SJCRH30 (cell line): ENCODE data around the gene GRK5. TPM values are rescaled to one million over a fixed set of nuclear protein-coding genes. Genes with fewer than 3 reads are reported as not detected.
A peak's percentile ranks its signal among the peaks of the same experiment; 100 is the strongest.

Experiments
- DNase-seq, 2 experiments: peaks; one replicate each; pipeline ENCODE4 v3.0.0-alpha.2; 2015 to 2020
- H3K27ac ChIP-seq: fragments of 250-450 bp; sonication (Bioruptor Pico); 2 replicates; pipeline ENCODE4 v1.5.1; 2020; ENCODE audit warnings: mild to moderate bottlenecking, moderate library complexity
- H3K27me3 ChIP-seq: fragments of 250-450 bp; sonication (Bioruptor Pico); 2 replicates; pipeline ENCODE4 v1.5.1; 2020; ENCODE audit warnings: mild to moderate bottlenecking, moderate library complexity
- H3K36me3 ChIP-seq: fragments of 250-450 bp; sonication (Bioruptor Pico); 2 replicates; pipeline ENCODE4 v1.5.1; 2020; ENCODE audit warnings: mild to moderate bottlenecking, moderate library complexity
- H3K4me1 ChIP-seq: fragments of 250-450 bp; sonication (Bioruptor Pico); 2 replicates; pipeline ENCODE4 v1.5.1; 2020; ENCODE audit warnings: mild to moderate bottlenecking, moderate library complexity
- H3K4me3 ChIP-seq: fragments of 250-450 bp; sonication (Bioruptor Pico); 2 replicates; pipeline ENCODE4 v1.5.1; 2020; ENCODE audit warnings: mild to moderate bottlenecking, moderate library complexity
- H3K9me3 ChIP-seq: fragments of 250-450 bp; sonication (Bioruptor Pico); replicated peaks from 2 replicates; pipeline ENCODE4 v1.5.1; 2020; ENCODE audit warnings: mild to moderate bottlenecking, moderate library complexity
- total RNA-seq: library from RNA; depleted of rRNA; stranded (reverse); fragments of >200 nt; shearing (Covaris generic); gene quantifications from 2 replicates; pipeline ENCODE4 v1.2.3, GENCODE V29; 2014

Gene GRK5
- total RNA-seq, 1 experiment from 2014 or later: 4.4 TPM

GRCh38 chr10:119290301-119291048 lies 83.1 kb downstream of the GRK5 start:
- Histone ChIP-seq H3K4me3 (no peak overlapping the region), H3K27me3 (no peaks in the 10 kb centered on the region), H3K27ac (no peak overlapping the region), H3K4me1 (peaks cover 7% of the 10 kb centered on the region; the same call in 1 of the 2 replicates), H3K9me3 (no peaks in the 10 kb centered on the region), H3K36me3 (no peaks in the 10 kb centered on the region)
- no peak for DNase-seq

- peaks cover 3% of the 10 kb centered on the region; the same call in 1 of the 2 replicates for H3K4me1 ChIP-seq
- no peaks in the 10 kb centered on the region for H3K27me3 ChIP-seq
- no peak overlapping the region for H3K27ac ChIP-seq
- no peaks in the 10 kb centered on the region for H3K36me3 ChIP-seq
- no peak overlapping the region for H3K4me3 ChIP-seq
- no peaks in the 10 kb centered on the region for H3K9me3 ChIP-seq
- DNase-seq: no peak
These were observed 84.0 kb downstream of the GRK5 start for GRCh38 chr10:119291223-119291900.

GRCh38 chr10:119292968-119293760 lies 85.8 kb downstream of the GRK5 start:
- H3K27ac ChIP-seq: no peak overlapping the region
- no peak overlapping the region for H3K4me3 ChIP-seq
- H3K9me3 ChIP-seq: no peaks in the 10 kb centered on the region
- DNase-seq: no peak
- H3K27me3 ChIP-seq: no peaks in the 10 kb centered on the region
- H3K4me1 ChIP-seq: peaks cover 3% of the 10 kb centered on the region; the same call in 1 of the 2 replicates
- H3K36me3 ChIP-seq: no peaks in the 10 kb centered on the region

DNA sequence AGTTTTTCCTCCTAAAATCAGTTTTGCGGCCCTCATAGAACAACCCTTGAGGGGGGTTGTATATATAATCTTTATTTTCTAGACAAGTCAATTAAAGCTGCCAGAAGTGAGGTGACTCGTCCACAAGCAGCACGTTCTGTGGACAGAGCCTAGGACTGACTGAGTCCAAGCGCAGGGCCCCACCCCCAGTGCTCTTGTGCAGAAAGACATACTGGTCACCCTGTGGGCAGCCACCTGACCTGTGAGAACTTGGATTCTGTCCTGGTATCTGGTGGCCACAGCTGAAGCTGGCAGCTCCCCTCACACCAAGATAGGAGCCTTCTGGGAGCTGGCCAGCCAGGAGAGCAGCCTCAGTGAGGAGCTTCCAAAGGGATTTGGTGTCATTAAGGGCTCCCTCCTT lies 89.3 kb downstream of the GRK5 start:
- H3K27me3 ChIP-seq: no peaks in the 10 kb centered on the region
- no peak overlapping the region for H3K4me3 ChIP-seq
- DNase-seq: no peak
- H3K9me3 ChIP-seq: no peaks in the 10 kb centered on the region
- no peaks in the 10 kb centered on the region for H3K36me3 ChIP-seq
- H3K27ac ChIP-seq: no peak overlapping the region
- peaks cover 3% of the 10 kb centered on the region; the same call in 1 of the 2 replicates for H3K4me1 ChIP-seq

DNA sequence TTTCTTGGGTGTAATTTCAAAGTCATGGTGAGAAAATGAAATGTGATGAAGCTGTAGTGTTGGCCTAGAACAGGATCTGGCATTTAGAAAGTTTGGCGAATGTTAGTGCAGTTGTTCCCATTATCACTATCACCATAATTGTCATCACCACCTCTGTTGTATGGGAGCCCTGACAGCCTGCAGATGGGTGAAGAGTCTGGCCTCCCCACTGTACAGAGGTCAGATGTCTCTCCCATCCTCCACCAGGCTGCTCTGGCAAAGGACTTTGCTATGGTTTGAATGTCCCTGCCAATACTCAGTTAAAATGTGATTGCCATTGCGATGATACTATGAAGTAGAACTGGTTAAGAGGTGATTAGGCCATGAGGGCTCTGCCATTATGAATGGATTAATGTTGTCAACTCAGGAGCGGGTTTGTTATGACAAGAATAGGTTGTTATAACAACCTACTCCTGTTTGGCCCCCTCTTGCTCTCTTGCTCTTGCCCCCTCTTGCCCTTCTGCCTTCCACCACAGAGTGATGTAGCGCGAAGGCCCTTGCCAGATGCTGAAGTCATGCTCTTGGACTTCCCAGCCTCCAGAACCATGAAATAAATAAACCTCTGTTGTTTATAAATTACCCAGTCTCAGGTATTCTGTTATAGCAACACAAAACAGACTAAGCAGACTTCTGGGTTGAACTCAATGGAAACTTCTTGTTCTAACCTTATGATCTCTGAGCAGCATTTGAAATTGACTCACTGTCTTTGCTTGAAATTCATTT lies 90.0 kb downstream of the GRK5 start:
- DNase-seq: no peak
- Histone ChIP-seq H3K27me3 (no peaks in the 10 kb centered on the region), H3K4me1 (peaks cover 3% of the 10 kb centered on the region; the same call in 1 of the 2 replicates), H3K9me3 (no peaks in the 10 kb centered on the region), H3K4me3 (no peak overlapping the region), H3K36me3 (no peaks in the 10 kb centered on the region), H3K27ac (no peak overlapping the region)

DNA sequence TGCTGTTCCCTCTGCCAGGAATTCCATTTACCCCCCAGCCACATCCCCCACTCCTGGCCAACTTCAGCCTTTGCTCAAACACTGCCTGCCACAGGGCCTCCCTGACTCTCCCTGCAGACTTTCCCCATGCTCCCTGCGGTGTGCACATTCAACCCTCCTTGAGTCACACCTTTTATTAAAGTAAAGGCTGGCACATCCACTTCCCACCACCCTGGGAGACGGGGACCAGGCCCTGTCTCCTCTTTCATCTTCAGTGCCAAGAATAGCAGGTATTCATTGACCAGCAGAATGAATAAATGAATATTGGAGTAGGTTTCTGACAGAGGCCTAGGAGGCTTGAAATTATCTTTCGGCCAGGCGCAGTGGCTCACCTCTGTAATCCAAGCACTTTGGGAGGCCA lies 91.4 kb downstream of the GRK5 start:
- no peak for DNase-seq
- Histone ChIP-seq H3K27ac (no peak overlapping the region), H3K9me3 (no peaks in the 10 kb centered on the region), H3K4me1 (no peaks in the 10 kb centered on the region), H3K27me3 (no peaks in the 10 kb centered on the region), H3K36me3 (no peaks in the 10 kb centered on the region), H3K4me3 (no peak overlapping the region)

DNA sequence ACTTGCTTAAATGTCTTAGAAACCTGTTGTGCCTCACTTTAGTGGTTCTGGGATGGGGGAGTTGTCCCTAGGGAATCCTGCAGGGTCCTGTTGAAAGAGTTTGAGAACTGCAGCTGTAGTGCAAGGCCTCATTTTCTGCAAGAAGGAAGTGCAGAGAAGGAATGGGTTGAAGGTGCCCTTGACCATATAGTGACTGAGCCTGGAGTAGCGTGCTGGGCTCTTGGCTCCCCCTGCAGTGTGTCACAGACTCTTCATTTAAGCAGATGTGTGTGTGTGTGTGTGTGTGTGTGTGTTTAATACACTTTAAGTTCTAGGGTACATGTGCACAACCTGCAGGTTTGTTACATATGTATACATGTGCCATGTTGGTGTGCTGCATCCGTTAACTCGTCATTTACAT lies 92.2 kb downstream of the GRK5 start:
- Histone ChIP-seq H3K4me3 (no peak overlapping the region), H3K27me3 (no peaks in the 10 kb centered on the region), H3K4me1 (no peaks in the 10 kb centered on the region), H3K36me3 (no peaks in the 10 kb centered on the region), H3K27ac (no peak overlapping the region), H3K9me3 (no peaks in the 10 kb centered on the region)
- no peak for DNase-seq

GRCh38 chr10:119301397-119301796 lies 94.0 kb downstream of the GRK5 start:
- no peak for DNase-seq

GRCh38 chr10:119302172-119302571 lies 94.8 kb downstream of the GRK5 start:
- no peaks in the 10 kb centered on the region for H3K9me3 ChIP-seq
- no peak for DNase-seq
- H3K27ac ChIP-seq: no peak overlapping the region
- H3K36me3 ChIP-seq: no peaks in the 10 kb centered on the region
- H3K4me1 ChIP-seq: peaks cover 19% of the 10 kb centered on the region
- H3K4me3 ChIP-seq: no peak overlapping the region
- no peaks in the 10 kb centered on the region for H3K27me3 ChIP-seq

More at GRCh38 chr10:119301397-119301796, 94.0 kb downstream of the GRK5 start:
- H3K36me3 ChIP-seq: no peaks in the 10 kb centered on the region
- no peak overlapping the region for H3K4me3 ChIP-seq
- peaks cover 14% of the 10 kb centered on the region for H3K4me1 ChIP-seq
- H3K27ac ChIP-seq: no peak overlapping the region
- H3K9me3 ChIP-seq: no peaks in the 10 kb centered on the region
- no peaks in the 10 kb centered on the region for H3K27me3 ChIP-seq

- no peak for DNase-seq
- Histone ChIP-seq H3K9me3 (no peaks in the 10 kb centered on the region), H3K27me3 (no peaks in the 10 kb centered on the region), H3K4me3 (no peak overlapping the region), H3K27ac (no peak overlapping the region), H3K4me1 (peaks cover 19% of the 10 kb centered on the region), H3K36me3 (no peaks in the 10 kb centered on the region)
These were observed 95.4 kb downstream of the GRK5 start for GRCh38 chr10:119302591-119303253.

DNA sequence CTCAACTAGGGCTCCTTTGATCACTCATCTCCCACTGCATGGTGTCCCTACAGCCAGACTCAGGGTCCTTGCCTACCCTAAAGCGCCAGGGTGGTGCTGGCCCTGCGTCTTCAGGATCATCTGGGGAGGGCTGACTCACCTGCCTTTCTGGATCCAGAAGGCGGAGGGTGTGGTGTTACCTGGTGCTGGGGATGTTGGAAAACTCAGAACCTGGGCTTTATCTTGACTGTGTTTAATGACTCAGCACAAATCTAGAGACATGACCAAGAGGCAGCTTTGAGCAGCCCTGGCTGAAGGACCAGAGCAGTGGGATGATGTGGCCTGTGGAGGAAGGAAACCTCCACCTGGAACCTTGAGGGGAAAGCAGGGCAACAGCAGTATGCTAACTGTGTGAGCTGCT lies 96.5 kb downstream of the GRK5 start:
- Histone ChIP-seq H3K36me3 (no peaks in the 10 kb centered on the region), H3K4me1 (peaks cover 21% of the 10 kb centered on the region), H3K9me3 (no peaks in the 10 kb centered on the region)

DNA sequence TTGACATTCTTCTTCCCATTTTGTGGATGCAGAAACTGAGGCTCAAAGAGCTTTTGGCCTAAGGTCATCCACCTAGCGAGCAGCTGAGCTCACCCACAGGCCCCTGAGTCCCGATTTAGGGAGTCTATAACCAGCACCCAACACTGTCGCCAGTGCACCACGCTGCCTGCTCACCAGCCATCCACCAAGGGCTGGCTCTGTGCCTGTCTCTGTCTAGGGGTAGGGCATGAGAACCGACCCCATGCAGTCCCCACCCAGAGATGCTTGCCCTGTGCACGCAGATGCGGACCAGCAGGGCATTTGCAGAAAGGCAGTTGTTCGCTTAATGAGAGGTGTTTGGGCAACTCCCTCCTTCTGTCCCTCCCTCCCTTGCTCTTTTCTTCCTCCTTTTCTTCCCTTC lies 97.2 kb downstream of the GRK5 start:
- Histone ChIP-seq H3K4me1 (peaks cover 21% of the 10 kb centered on the region), H3K27ac (no peak overlapping the region), H3K27me3 (no peaks in the 10 kb centered on the region), H3K9me3 (no peaks in the 10 kb centered on the region), H3K36me3 (no peaks in the 10 kb centered on the region), H3K4me3 (no peak overlapping the region)
- DNase-seq: no peak

More for the DNA sequence above, 96.5 kb downstream of the GRK5 start:
- Histone ChIP-seq H3K4me3 (no peak overlapping the region), H3K27me3 (no peaks in the 10 kb centered on the region), H3K27ac (no peak overlapping the region)
- DNase-seq: no peak

DNA sequence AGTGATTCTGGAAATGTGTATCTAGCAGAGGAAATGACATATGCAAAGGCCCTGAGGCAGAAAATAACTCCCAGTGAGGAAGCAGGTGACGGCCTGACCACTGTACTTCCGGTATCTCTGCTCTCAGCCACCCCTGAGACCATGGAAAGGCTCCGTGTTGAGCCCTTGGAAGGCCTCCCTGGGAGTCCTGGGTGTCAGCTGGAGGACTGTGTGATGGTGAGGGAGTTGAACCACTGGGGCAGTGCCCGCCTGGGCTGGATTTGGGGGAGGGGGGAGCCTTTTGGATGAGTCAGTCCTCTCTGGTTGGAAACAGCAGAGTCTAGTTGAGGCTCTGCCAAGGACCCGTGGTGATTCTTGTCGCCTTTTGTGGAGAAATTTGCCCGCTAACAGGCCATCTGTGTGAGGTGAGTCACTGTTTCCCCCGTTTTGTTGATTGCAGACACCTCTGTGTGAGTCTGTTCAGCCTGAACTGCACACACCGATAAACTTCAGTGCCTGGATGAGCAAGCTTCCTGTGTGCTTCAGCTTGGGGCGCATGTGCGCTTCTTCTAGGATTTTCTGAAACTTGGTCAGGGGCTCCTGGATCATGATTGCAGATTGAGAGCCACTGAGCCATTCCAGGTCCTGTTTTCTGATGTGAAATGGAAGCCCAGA lies 98.6 kb downstream of the GRK5 start:
- no peak overlapping the region for H3K4me3 ChIP-seq
- H3K36me3 ChIP-seq: no peaks in the 10 kb centered on the region

More for the DNA sequence above, 98.6 kb downstream of the GRK5 start:
- Histone ChIP-seq H3K27ac (peak overlapping the region; percentile 41), H3K27me3 (no peaks in the 10 kb centered on the region), H3K4me1 (peaks cover 21% of the 10 kb centered on the region), H3K9me3 (no peaks in the 10 kb centered on the region)
- DNase-seq: peak; percentile 80 to 87
